WTC11 (cell line): ENCODE measurements around the gene UGT1A8.

Experiments used
- CTCF ChIP-seq: fragments of 200-600 bp; IDR thresholded peaks from 2 replicates; pipeline ENCODE4 v1.8.0; 2022; ENCODE audit warnings: antibody characterized with exemption
- E2F1 ChIP-seq: sonication (generic); formaldehyde crosslinking; IDR thresholded peaks from 2 replicates; pipeline ENCODE4 v1.8.0; 2022; ENCODE audit warnings: mild to moderate bottlenecking, missing genetic modification reagents
- FOXP4 ChIP-seq: sonication (generic); formaldehyde crosslinking; IDR thresholded peaks from 2 replicates; pipeline ENCODE4 v1.8.0; 2022; ENCODE audit warnings: mild to moderate bottlenecking, missing genetic modification reagents
- JUN ChIP-seq: sonication (generic); formaldehyde crosslinking; IDR thresholded peaks from 2 replicates; pipeline ENCODE4 v1.8.0; 2023; ENCODE audit warnings: mild to moderate bottlenecking, missing genetic modification reagents
- NFE2L1 ChIP-seq: sonication (generic); formaldehyde crosslinking; IDR thresholded peaks from 2 replicates; pipeline ENCODE4 v1.8.1; 2023; ENCODE audit warnings: missing genetic modification reagents
- SMAD3 ChIP-seq: sonication (generic); formaldehyde crosslinking; IDR thresholded peaks from 2 replicates; pipeline ENCODE4 v1.8.0; 2022; ENCODE audit warnings: missing genetic modification reagents, mild to moderate bottlenecking, borderline replicate concordance
- ZBTB43 ChIP-seq: sonication (generic); formaldehyde crosslinking; IDR thresholded peaks from 2 replicates; pipeline ENCODE4 v1.8.1; 2023; ENCODE audit warnings: mild to moderate bottlenecking, missing genetic modification reagents
- ZNF232 ChIP-seq: sonication (generic); formaldehyde crosslinking; IDR thresholded peaks from 2 replicates; pipeline ENCODE4 v1.8.0; 2022; ENCODE audit warnings: mild to moderate bottlenecking, missing genetic modification reagents

GRCh38 chr2:233756429-233757081, 139.1 kb downstream of the UGT1A8 start:
- no peak for TF ChIP-seq E2F1 (CRISPR knock-in tag)
- TF ChIP-seq FOXP4 (CRISPR knock-in tag), result no peak
- TF ChIP-seq CTCF, result no peak
- no peak for TF ChIP-seq JUN (CRISPR knock-in tag)
- no peak for TF ChIP-seq SMAD3 (CRISPR knock-in tag)
- no peak for TF ChIP-seq NFE2L1 (CRISPR knock-in tag)
- TF ChIP-seq ZNF232 (CRISPR knock-in tag), result no peak
- TF ChIP-seq ZBTB43 (CRISPR knock-in tag), result no peak
